ENCODE data around the gene KIF20B. TPM values are rescaled to one million over a fixed set of nuclear protein-coding genes. Genes with fewer than 3 reads are reported as not detected.

KIF20B gene
- total RNA-seq, 2 experiments from 2014 or later, result 25.0 to 87.0 TPM

GRCh38 chr10:89805599-89806013, 104.2 kb downstream of the KIF20B start:
- Histone ChIP-seq H4K20me1 (ENCODE audit: insufficient read depth, low read length) (no peaks in the 10 kb centered on the region), H3K9me2 (ENCODE audit: insufficient read depth, low read length) (0 out of 2 replicates have a peak, but pooled peaks cover 3% of the 10 kb centered on the region), H3K79me2 (ENCODE audit: insufficient read depth, low read depth, low read length) (no peaks in the 10 kb centered on the region), H3K9me3 (ENCODE audit: low read length) (no peaks in the 10 kb centered on the region), H3K36me3 (ENCODE audit: insufficient read depth, low read length) (no peaks in the 10 kb centered on the region), H3K4me1 (ENCODE audit: insufficient read depth, low read length, poor library complexity, severe bottlenecking) (no peaks in the 10 kb centered on the region), H3K4me2 (ENCODE audit: low read length) (no peak overlapping the region), H3K27ac (ENCODE audit: low read depth, low read length, poor library complexity, severe bottlenecking) (no peak overlapping the region), H3K4me3 (ENCODE audit: low read depth, low read length, poor library complexity, severe bottlenecking) (no peak overlapping the region), H2AFZ (ENCODE audit: low read length) (no peak overlapping the region)
- no TSS peak for BruUV-seq (replicated peaks)
- TF ChIP-seq EZH2phosphoT487 (IDR thresholded peaks at IDR 0.05; ENCODE audit: borderline replicate concordance, low read depth, low read length), result no peak
- TF ChIP-seq CTCF (conservative IDR thresholded peaks at IDR 0.05; ENCODE audit: low read length), result no peak
- intact Hi-C loops (cut with micrococcal nuclease; ENCODE audit: unreplicated experiment), result no loop called here
- no peak for DNase-seq (ENCODE audit: low spot score)
- ChIA-PET CTCF (ENCODE audit: unreplicated experiment) (no interaction called here), POLR2A (no interaction called here)

- BruUV-seq (replicated peaks), result no TSS peak
- Histone ChIP-seq H4K20me1 (ENCODE audit: insufficient read depth, low read length) (no peaks in the 10 kb centered on the region), H3K9me3 (ENCODE audit: low read length) (no peaks in the 10 kb centered on the region), H3K9me2 (ENCODE audit: insufficient read depth, low read length) (0 out of 2 replicates have a peak, but pooled peaks cover 3% of the 10 kb centered on the region), H3K27ac (ENCODE audit: low read depth, low read length, poor library complexity, severe bottlenecking) (no peak overlapping the region), H3K79me2 (ENCODE audit: insufficient read depth, low read depth, low read length) (no peaks in the 10 kb centered on the region), H3K36me3 (ENCODE audit: insufficient read depth, low read length) (no peaks in the 10 kb centered on the region), H3K4me2 (ENCODE audit: low read length) (no peak overlapping the region), H3K4me1 (ENCODE audit: insufficient read depth, low read length, poor library complexity, severe bottlenecking) (no peaks in the 10 kb centered on the region), H2AFZ (ENCODE audit: low read length) (no peak overlapping the region), H3K4me3 (ENCODE audit: low read depth, low read length, poor library complexity, severe bottlenecking) (no peak overlapping the region)
- DNase-seq (ENCODE audit: low spot score), result no peak
- ChIA-PET POLR2A (interaction anchor here (0.6 to 1.0 kb wide), 2 partner anchors 54 to 782 kb away, joined by 3 read pairs; no protein-coding TSS in a partner anchor), CTCF (ENCODE audit: unreplicated experiment) (no interaction called here)
- no peak for TF ChIP-seq EZH2phosphoT487 (IDR thresholded peaks at IDR 0.05; ENCODE audit: borderline replicate concordance, low read depth, low read length)
- intact Hi-C loops (cut with micrococcal nuclease; ENCODE audit: unreplicated experiment), result no loop called here
These were observed 107.5 kb downstream of the KIF20B start for GRCh38 chr10:89808842-89809241.

GRCh38 chr10:89809766-89810165, 108.4 kb downstream of the KIF20B start:
- no peak for DNase-seq (ENCODE audit: low spot score)
- H3K4me1 ChIP-seq (ENCODE audit: insufficient read depth, low read length, poor library complexity, severe bottlenecking), result no peaks in the 10 kb centered on the region
- H4K20me1 ChIP-seq (ENCODE audit: insufficient read depth, low read length), result no peaks in the 10 kb centered on the region
- no peak overlapping the region for H3K4me3 ChIP-seq (ENCODE audit: low read depth, low read length, poor library complexity, severe bottlenecking)
- H3K4me2 ChIP-seq (ENCODE audit: low read length), result no peak overlapping the region
- H3K9me2 ChIP-seq (ENCODE audit: insufficient read depth, low read length), result 0 out of 2 replicates have a peak, but pooled peaks cover 3% of the 10 kb centered on the region
- CTCF ChIA-PET (ENCODE audit: unreplicated experiment), result no interaction called here
- H2AFZ ChIP-seq (ENCODE audit: low read length), result no peak overlapping the region
- H3K27ac ChIP-seq (ENCODE audit: low read depth, low read length, poor library complexity, severe bottlenecking), result no peak overlapping the region
- no peaks in the 10 kb centered on the region for H3K9me3 ChIP-seq (ENCODE audit: low read length)
- no peaks in the 10 kb centered on the region for H3K79me2 ChIP-seq (ENCODE audit: insufficient read depth, low read depth, low read length)
- no peaks in the 10 kb centered on the region for H3K36me3 ChIP-seq (ENCODE audit: insufficient read depth, low read length)
- TF ChIP-seq EZH2phosphoT487 (IDR thresholded peaks at IDR 0.05; ENCODE audit: borderline replicate concordance, low read depth, low read length), result no peak
- TF ChIP-seq CTCF (conservative IDR thresholded peaks at IDR 0.05; ENCODE audit: low read length), result no peak
- BruUV-seq (replicated peaks), result no TSS peak
- intact Hi-C loops (cut with micrococcal nuclease; ENCODE audit: unreplicated experiment), result no loop called here
- POLR2A ChIA-PET, result no interaction called here

All from OCI-LY7 (cell line).